GM18951 (cell line): Measurements from ENCODE around the gene TMEM266.

Experiments
- POLR2A ChIP-seq: IDR thresholded peaks from 4 replicates; pipeline ENCODE4 v1.6.1; 2011; ENCODE audit warnings: mild to moderate bottlenecking; ENCODE audit not compliant: insufficient read length, insufficient read depth; ENCODE audit errors: extremely low read depth
- in situ Hi-C: fragments of 300-500 bp; cut with MboI; formaldehyde crosslinking; loops from one replicate; pipeline ENCODE4 v1.12.0; 2022; ENCODE audit warnings: low sequenced_read_pairs, mixed read lengths, inconsistent platforms; ENCODE audit not compliant: unreplicated experiment

The TMEM266 gene

GRCh38 chr15:76123031-76123430, 63.2 kb downstream of the TMEM266 start:
- no peak for TF ChIP-seq POLR2A
- in situ Hi-C loops: no loop called here

GRCh38 chr15:76127169-76127568, 67.4 kb downstream of the TMEM266 start:
- in situ Hi-C loops: no loop called here

GRCh38 chr15:76127880-76128279, 68.1 kb downstream of the TMEM266 start:
- no peak for TF ChIP-seq POLR2A
- in situ Hi-C loops: no loop called here

More at GRCh38 chr15:76127169-76127568, 67.4 kb downstream of the TMEM266 start:
- no peak for TF ChIP-seq POLR2A

- TF ChIP-seq POLR2A: no peak
- in situ Hi-C loops: loop anchor here (10.0 kb wide), 1 partner anchor 320 kb away; no protein-coding TSS in a partner anchor
These were observed 74.8 kb downstream of the TMEM266 start for GRCh38 chr15:76134537-76134936.

DNA sequence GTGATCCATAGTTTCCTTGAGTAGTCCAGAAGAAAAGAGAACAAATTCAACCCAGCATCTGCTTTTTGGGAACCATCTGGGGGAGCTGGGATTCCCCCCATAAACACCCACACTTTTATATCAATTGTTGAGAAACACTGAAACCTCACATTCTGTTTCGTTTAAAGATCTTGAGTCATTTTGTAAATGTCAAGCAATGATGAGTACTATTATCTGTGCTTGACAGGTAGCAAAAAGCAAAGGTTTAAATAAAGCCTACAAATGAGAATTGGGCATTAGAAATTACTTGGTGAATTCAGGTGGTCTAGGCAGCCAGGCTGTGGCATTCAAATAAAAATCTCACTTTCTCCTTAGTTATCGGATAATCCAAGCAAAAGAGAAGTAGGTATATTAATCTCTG, 75.7 kb downstream of the TMEM266 start:
- in situ Hi-C loops: loop anchor here (10.0 kb wide), 1 partner anchor 321 kb away; no protein-coding TSS in a partner anchor
- no peak for TF ChIP-seq POLR2A

- TF ChIP-seq POLR2A: no peak
- in situ Hi-C loops: loop anchor here (10.0 kb wide), 1 partner anchor 324 kb away; no protein-coding TSS in a partner anchor
These were observed 78.7 kb downstream of the TMEM266 start for GRCh38 chr15:76138436-76138835.

DNA sequence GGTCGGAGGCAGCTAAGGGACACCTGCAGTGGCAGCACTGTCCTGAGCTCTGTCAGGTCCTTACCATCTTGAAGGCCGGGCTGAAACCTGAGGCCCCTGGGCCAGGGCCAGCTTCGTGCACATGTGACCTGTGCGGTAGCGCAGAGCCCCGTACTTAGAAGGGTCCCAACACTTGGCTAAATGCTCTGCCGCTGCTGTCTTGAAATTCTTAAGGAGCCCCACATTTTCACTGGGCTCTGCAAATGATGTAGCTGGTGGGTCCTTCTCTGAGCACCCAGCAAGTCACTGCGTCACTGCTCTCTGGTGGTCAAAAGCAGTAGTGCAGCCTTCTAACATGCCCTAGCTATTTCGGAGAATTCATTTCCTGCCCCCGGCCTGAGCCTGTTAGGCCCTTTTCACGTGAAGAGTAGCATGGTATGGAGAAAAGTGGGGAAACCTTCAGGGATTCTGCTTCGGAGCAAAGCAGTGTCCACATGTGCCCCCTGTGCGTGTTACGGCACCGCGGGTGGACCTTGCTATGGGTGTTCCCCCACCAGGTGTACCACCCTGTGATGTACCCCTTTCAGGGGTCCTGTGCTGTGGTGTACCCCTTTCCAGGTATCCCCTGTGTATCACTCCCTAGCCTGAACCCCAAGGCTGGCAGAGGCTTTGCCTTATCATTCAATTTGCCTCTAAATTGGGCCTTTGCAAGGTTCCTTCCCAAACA, 79.7 kb downstream of the TMEM266 start:
- in situ Hi-C loops: loop anchor here (10.0 kb wide), 1 partner anchor 325 kb away; no protein-coding TSS in a partner anchor
- no peak for TF ChIP-seq POLR2A

GRCh38 chr15:76140074-76140464, 80.3 kb downstream of the TMEM266 start:
- TF ChIP-seq POLR2A: no peak
- in situ Hi-C loops: no loop called here

- in situ Hi-C loops: no loop called here
- no peak for TF ChIP-seq POLR2A
These were observed 87.0 kb downstream of the TMEM266 start for GRCh38 chr15:76146812-76147211.

GRCh38 chr15:76147906-76148570, 88.3 kb downstream of the TMEM266 start:
- in situ Hi-C loops: no loop called here
- no peak for TF ChIP-seq POLR2A

- no peak for TF ChIP-seq POLR2A
These were observed 89.6 kb downstream of the TMEM266 start for GRCh38 chr15:76149291-76149915.

GRCh38 chr15:76150513-76150912, 90.7 kb downstream of the TMEM266 start:
- TF ChIP-seq POLR2A: no peak
- in situ Hi-C loops: no loop called here

More at GRCh38 chr15:76149291-76149915, 89.6 kb downstream of the TMEM266 start:
- in situ Hi-C loops: no loop called here

DNA sequence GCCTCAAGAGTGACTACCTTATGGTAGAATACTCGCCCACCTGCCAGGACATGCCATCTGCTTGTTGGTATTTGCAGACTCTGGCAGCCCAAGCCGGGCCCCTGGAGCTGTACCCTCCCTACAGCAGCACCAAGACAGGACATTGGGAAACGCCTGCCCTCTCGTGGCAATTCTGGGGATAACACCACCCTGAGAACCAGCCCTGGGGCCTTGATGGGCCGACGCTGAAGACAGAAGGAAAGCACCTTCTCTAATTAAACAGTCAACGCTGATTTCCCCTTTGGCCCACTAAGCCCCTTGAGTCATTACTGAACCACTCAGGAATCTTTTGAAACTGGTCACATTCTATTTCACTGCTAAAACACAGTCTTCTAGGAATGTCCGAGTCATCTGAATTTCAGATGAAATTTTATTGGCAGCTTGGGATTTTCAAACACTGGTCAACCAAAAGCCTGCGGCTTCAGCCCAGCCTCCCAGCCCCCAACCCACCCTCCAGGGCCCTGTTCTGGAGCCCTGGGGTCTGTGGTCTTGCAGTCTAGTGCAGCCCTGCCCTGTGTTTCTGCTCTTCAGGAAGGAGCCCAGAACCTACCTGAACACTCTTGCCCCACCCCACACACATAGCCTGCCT, 91.3 kb downstream of the TMEM266 start:
- in situ Hi-C loops: no loop called here
- TF ChIP-seq POLR2A: no peak

- TF ChIP-seq POLR2A: no peak
- in situ Hi-C loops: no loop called here
These were observed 91.8 kb downstream of the TMEM266 start for GRCh38 chr15:76151599-76151974.

DNA sequence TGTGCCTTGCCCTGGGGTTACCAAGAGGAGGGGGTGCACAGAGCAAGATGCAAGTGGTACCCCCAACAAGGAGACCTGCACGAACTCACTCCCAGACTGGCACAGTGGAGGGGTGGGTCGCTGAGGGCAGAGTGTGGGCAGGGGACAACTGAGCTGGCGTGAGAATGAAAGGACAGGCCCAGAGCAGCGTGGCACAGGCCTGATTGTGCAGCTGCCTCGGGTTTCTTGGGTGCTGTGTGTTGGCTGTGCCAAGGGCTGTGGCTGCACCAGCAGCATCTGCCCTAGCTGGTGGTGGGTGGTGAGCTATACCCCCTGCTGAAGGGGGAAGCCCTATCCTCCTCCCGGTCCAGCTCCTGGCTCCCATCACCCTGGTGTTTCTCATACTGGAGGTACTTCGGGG, 92.4 kb downstream of the TMEM266 start:
- TF ChIP-seq POLR2A: no peak
- in situ Hi-C loops: no loop called here
